Keratinocyte (primary cell): ENCODE data around the gene LSG1. TPM values are rescaled to one million over a fixed set of nuclear protein-coding genes. Genes with fewer than 3 reads are reported as not detected.

Experiments used
- DNase-seq: peaks from one replicate; pipeline ENCODE4 v3.0.0-alpha.2; 2011; ENCODE audit warnings: low read depth, missing footprints, low spot score
- FAIRE-seq: peaks from 2 replicates; lab custom pipeline; 2011; peaks lifted over from hg19 to GRCh38; lab: Jason Lieb, UNC
- H2AFZ ChIP-seq: 2 replicates; pipeline ENCODE4 v1.6.0; 2012; ENCODE audit warnings: low read length, control low read depth, inconsistent platforms; ENCODE audit not compliant: control insufficient read depth
- H3K27ac ChIP-seq: 2 replicates; pipeline ENCODE4 v1.5.1; 2011; ENCODE audit warnings: low read length; ENCODE audit not compliant: control insufficient read depth, insufficient read depth
- H3K27me3 ChIP-seq: 3 replicates; pipeline ENCODE4 v1.6.0; 2011; ENCODE audit warnings: low read length; ENCODE audit not compliant: control insufficient read depth, insufficient read depth; ENCODE audit errors: extremely low read depth
- H3K36me3 ChIP-seq, 2 experiments: 2 replicates in 1 of 2; 3 replicates in 1 of 2; pipeline ENCODE4 v1.5.1; 2011; ENCODE audit warnings: low read length in 2 of 2, mild to moderate bottlenecking in 1 of 2; ENCODE audit not compliant: control insufficient read depth in 2 of 2, insufficient read depth in 2 of 2; ENCODE audit errors: extremely low read depth in 1 of 2
- H3K4me1 ChIP-seq: 3 replicates; pipeline ENCODE4 v1.5.1; 2011; ENCODE audit warnings: low read length; ENCODE audit not compliant: control insufficient read depth, insufficient read depth; ENCODE audit errors: extremely low read depth
- H3K4me2 ChIP-seq: 3 replicates; pipeline ENCODE4 v1.6.0; 2011; ENCODE audit warnings: low read depth, low read length; ENCODE audit not compliant: control insufficient read depth, insufficient read depth; ENCODE audit errors: extremely low read depth
- H3K4me3 ChIP-seq, 3 experiments: fragments of 200-600 bp in 1 of 3; sonication (generic) in 1 of 3; 2 replicates in 2 of 3; 3 replicates in 1 of 3; pipeline ENCODE4 v1.5.1; 2011 to 2016; ENCODE audit warnings: low read length in 3 of 3, mild to moderate bottlenecking in 3 of 3, control low read depth in 2 of 3, inconsistent platforms in 1 of 3, low read depth in 1 of 3, mixed read lengths in 1 of 3, mixed run types in 1 of 3, moderate library complexity in 1 of 3; ENCODE audit not compliant: control insufficient read depth in 2 of 3, insufficient read depth in 2 of 3; ENCODE audit errors: extremely low read depth in 1 of 3
- H3K79me2 ChIP-seq: 2 replicates; pipeline ENCODE4 v1.6.0; 2012; ENCODE audit warnings: low read length; ENCODE audit not compliant: control insufficient read depth, insufficient read depth
- H3K9ac ChIP-seq: 3 replicates; pipeline ENCODE4 v1.6.0; 2011; ENCODE audit warnings: low read length; ENCODE audit not compliant: control insufficient read depth, insufficient read depth; ENCODE audit errors: extremely low read depth
- H3K9me1 ChIP-seq: 3 replicates; pipeline ENCODE4 v1.6.0; 2011; ENCODE audit warnings: low read length; ENCODE audit not compliant: control insufficient read depth, insufficient read depth; ENCODE audit errors: extremely low read depth
- H3K9me3 ChIP-seq: 2 replicates; pipeline ENCODE4 v1.5.1; 2012; ENCODE audit warnings: low read depth, low read length; ENCODE audit not compliant: control insufficient read depth
- H4K20me1 ChIP-seq: 3 replicates; pipeline ENCODE4 v1.6.0; 2011; ENCODE audit warnings: low read length; ENCODE audit not compliant: control insufficient read depth, insufficient read depth; ENCODE audit errors: extremely low read depth
- CTCF ChIP-seq, 3 experiments: IDR thresholded peaks in 1 of 3; conservative IDR thresholded peaks in 1 of 3; optimal IDR thresholded peaks in 1 of 3; 2 replicates in 2 of 3; 3 replicates in 1 of 3; pipeline versions ENCODE3 to v1.5.1; 2011; ENCODE audit warnings: low read length in 3 of 3, mild to moderate bottlenecking in 3 of 3, moderate library complexity in 2 of 3, control low read depth in 1 of 3, inconsistent platforms in 1 of 3; ENCODE audit not compliant: insufficient read depth in 2 of 3; ENCODE audit errors: extremely low read depth in 1 of 3
- EZH2 ChIP-seq: IDR thresholded peaks from one replicate; pipeline ENCODE4 v1.6.1; 2012; ENCODE audit warnings: inconsistent platforms, mild to moderate bottlenecking, low read length, moderate library complexity
- dilution Hi-C: fragments of 300-500 bp; cut with MboI; formaldehyde crosslinking; loops from one replicate; pipeline ENCODE4 v1.7.0; 2020; ENCODE audit warnings: low sequenced_read_pairs; ENCODE audit not compliant: extremely low pct_ligation_motif_present
- polyA plus RNA-seq, 5 experiments: library from polyadenylated mRNA; depleted of rRNA in 3 of 5; stranded (reverse) in 3 of 5; stranded (forward) in 1 of 5; unstranded in 1 of 5; fragments of >200 nt; gene quantifications; 1 replicate in 1 of 5; 2 replicates in 3 of 5; 3 replicates in 1 of 5; pipeline versions ENCODE4 v1.2.1 to v1.2.3, GENCODE V29; 2011 to 2012; ENCODE audit warnings: missing spikeins in 2 of 5, low read depth in 1 of 5, low replicate concordance in 1 of 5

LSG1 gene
- polyA plus RNA-seq, 1 donor (not counting 4 experiments of a cell fraction or from before 2014, with no cell fraction given) = 40.7 TPM

GRCh38 chr3:194682189-194682693, 10.2 kb upstream of the LSG1 start:
- Histone ChIP-seq H3K9ac (no peak overlapping the region), H3K36me3 (no peaks in the 10 kb centered on the region), H2AFZ (no peak overlapping the region), H3K4me3 (no peak overlapping the region), H4K20me1 (no peaks in the 10 kb centered on the region), H3K9me1 (no peaks in the 10 kb centered on the region), H3K27me3 (peaks cover 12% of the 10 kb centered on the region), H3K4me1 (peaks cover 25% of the 10 kb centered on the region), H3K27ac (no peak overlapping the region), H3K9me3 (no peaks in the 10 kb centered on the region), H3K79me2 (no peaks in the 10 kb centered on the region), H3K4me2 (peak overlapping the region; percentile 71)
- TF ChIP-seq CTCF (optimal IDR thresholded peaks at IDR 0.05 in 1 of 3, IDR thresholded peaks at IDR 0.05 in 1 of 3, conservative IDR thresholded peaks at IDR 0.05 in 1 of 3; ENCODE audit: extremely low read depth in 1 of 3, insufficient read depth in 2 of 3, low read length in 3 of 3) = no peak
- TF ChIP-seq EZH2 = no peak
- dilution Hi-C loops = no loop called here
- no peak for FAIRE-seq
- no peak for DNase-seq

- dilution Hi-C loops = no loop called here
- Histone ChIP-seq H3K9me3 (no peaks in the 10 kb centered on the region), H3K9ac (no peak overlapping the region), H3K36me3 (no peaks in the 10 kb centered on the region), H3K4me2 (no peak overlapping the region), H3K4me3 (no peak overlapping the region), H2AFZ (no peak overlapping the region), H3K27ac (no peak overlapping the region), H3K79me2 (no peaks in the 10 kb centered on the region), H3K4me1 (peaks cover 15% of the 10 kb centered on the region), H3K27me3 (peaks cover under 1% of the 10 kb centered on the region), H3K9me1 (no peaks in the 10 kb centered on the region), H4K20me1 (no peaks in the 10 kb centered on the region)
- TF ChIP-seq CTCF (optimal IDR thresholded peaks at IDR 0.05 in 1 of 3, IDR thresholded peaks at IDR 0.05 in 1 of 3, conservative IDR thresholded peaks at IDR 0.05 in 1 of 3; ENCODE audit: extremely low read depth in 1 of 3, insufficient read depth in 2 of 3, low read length in 3 of 3) = no peak
- TF ChIP-seq EZH2 = no peak
- no peak for FAIRE-seq
- DNase-seq = no peak
Observed at GRCh38 chr3:194680888-194681615, 9.1 kb upstream of the LSG1 start.
